WTC11 (cell line): Measurements from ENCODE around the gene ADIPOR2. TPM values are rescaled to one million over a fixed set of nuclear protein-coding genes. Genes with fewer than 3 reads are reported as not detected.
A peak's percentile ranks its signal among the peaks of the same experiment; 100 is the strongest.

ENCODE experiments used
- ATAC-seq: fragments of 200-7000 bp; cut with Tn5 transposase; 2 replicates; pipeline ENCODE4 v1.10.0; 2021; ENCODE audit warnings: mild to moderate bottlenecking, moderate library complexity
- CTCF ChIA-PET: fragments of 300-600 bp; sonication (Branson Sonifier 250); formaldehyde crosslinking; loops from one replicate; lab custom pipeline; 2021; ENCODE audit warnings: antibody characterized with exemption; lab: Charles Lee
- POLR2A ChIA-PET: fragments of 350-600 bp; sonication (Branson Sonifier 250); formaldehyde crosslinking; loops from one replicate; lab custom pipeline; 2021; ENCODE audit warnings: antibody characterized with exemption; lab: Charles Lee
- DNase-seq: peaks from one replicate; pipeline ENCODE4 v3.0.0; 2021; ENCODE audit warnings: low spot score
- H3K27ac Mint-ChIP-seq: 2 replicates; pipeline ENCODE4 v1.8.0; 2021; ENCODE audit warnings: mixed read lengths
- H3K27me3 Mint-ChIP-seq: 2 replicates; pipeline ENCODE4 v1.8.0; 2021; ENCODE audit warnings: low read depth, mild to moderate bottlenecking, moderate library complexity, mixed read lengths
- H3K36me3 Mint-ChIP-seq: 2 replicates; pipeline ENCODE4 v1.8.0; 2021; ENCODE audit warnings: mixed read lengths
- H3K4me1 Mint-ChIP-seq: 2 replicates; pipeline ENCODE4 v1.8.0; 2022; ENCODE audit warnings: mixed read lengths
- H3K4me3 Mint-ChIP-seq: 2 replicates; pipeline ENCODE4 v1.8.0; 2021; ENCODE audit warnings: mild to moderate bottlenecking, moderate library complexity, mixed read lengths
- H3K9me3 Mint-ChIP-seq: 2 replicates; pipeline ENCODE4 v1.8.0; 2021; ENCODE audit warnings: mixed read lengths
- CBFB ChIP-seq: sonication (generic); formaldehyde crosslinking; IDR thresholded peaks from 2 replicates; pipeline ENCODE4 v1.8.1; 2022; ENCODE audit warnings: mild to moderate bottlenecking, low read depth, missing genetic modification reagents
- GABPB1 ChIP-seq: sonication (generic); formaldehyde crosslinking; IDR thresholded peaks from 2 replicates; pipeline ENCODE4 v1.8.1; 2023; ENCODE audit warnings: mild to moderate bottlenecking, missing genetic modification reagents
- JUN ChIP-seq: sonication (generic); formaldehyde crosslinking; IDR thresholded peaks from 2 replicates; pipeline ENCODE4 v1.8.0; 2023; ENCODE audit warnings: mild to moderate bottlenecking, missing genetic modification reagents
- NFATC4 ChIP-seq: fragments of 250-450 bp; sonication (Bioruptor Pico); IDR thresholded peaks from 2 replicates; pipeline ENCODE4 v1.9.0; 2021; ENCODE audit warnings: mild to moderate bottlenecking
- PRRX2 ChIP-seq: fragments of 250-450 bp; sonication (Bioruptor Pico); IDR thresholded peaks from 2 replicates; pipeline ENCODE4 v1.8.0; 2021; ENCODE audit warnings: mild to moderate bottlenecking
- RORB ChIP-seq: fragments of 250-450 bp; sonication (Bioruptor Pico); IDR thresholded peaks from 2 replicates; pipeline ENCODE4 v1.9.0; 2021; ENCODE audit warnings: mild to moderate bottlenecking
- TCF7 ChIP-seq: sonication (generic); formaldehyde crosslinking; IDR thresholded peaks from 2 replicates; pipeline ENCODE4 v1.8.0; 2022; ENCODE audit warnings: mild to moderate bottlenecking, low read depth, missing genetic modification reagents, moderate library complexity
- TEAD1 ChIP-seq: sonication (generic); formaldehyde crosslinking; IDR thresholded peaks from 2 replicates; pipeline ENCODE4 v1.8.0; 2022; ENCODE audit warnings: mild to moderate bottlenecking, missing genetic modification reagents
- TEAD4 ChIP-seq: sonication (generic); formaldehyde crosslinking; IDR thresholded peaks from 2 replicates; pipeline ENCODE4 v1.8.0; 2022; ENCODE audit warnings: mild to moderate bottlenecking, missing genetic modification reagents
- ZNF121 ChIP-seq: sonication (generic); formaldehyde crosslinking; IDR thresholded peaks from 2 replicates; pipeline ENCODE4 v1.8.0; 2023; ENCODE audit warnings: missing genetic modification reagents
- ZNF138 ChIP-seq: sonication (generic); formaldehyde crosslinking; conservative IDR thresholded peaks from 2 replicates; pipeline ENCODE4 v1.8.1; 2022; ENCODE audit warnings: mild to moderate bottlenecking, moderate library complexity, missing genetic modification reagents
- ZNF317 ChIP-seq: sonication (generic); formaldehyde crosslinking; IDR thresholded peaks from 2 replicates; pipeline ENCODE4 v1.8.1; 2023; ENCODE audit warnings: low read depth, mild to moderate bottlenecking, moderate library complexity, missing genetic modification reagents, borderline replicate concordance
- ZNF423 ChIP-seq: fragments of 250-450 bp; sonication (Bioruptor Pico); IDR thresholded peaks from 2 replicates; pipeline ENCODE4 v2.1.2; 2022; ENCODE audit warnings: mild to moderate bottlenecking, moderate library complexity
- total RNA-seq: library from RNA; stranded (reverse); gene quantifications from 3 replicates; pipeline ENCODE4 v1.2.3, GENCODE V29; 2021
- TF ChIP-seq, protein P1 (sequence below): sonication (generic); formaldehyde crosslinking; IDR thresholded peaks from 2 replicates; pipeline ENCODE4 v1.8.0; 2022; ENCODE audit warnings: mild to moderate bottlenecking, missing genetic modification reagents
- TF ChIP-seq, protein P2 (sequence below): sonication (generic); formaldehyde crosslinking; IDR thresholded peaks from 2 replicates; pipeline ENCODE4 v1.8.1; 2022; ENCODE audit warnings: mild to moderate bottlenecking, missing genetic modification reagents, moderate library complexity, borderline replicate concordance
- TF ChIP-seq, protein P3 (sequence below): sonication (generic); formaldehyde crosslinking; IDR thresholded peaks from 2 replicates; pipeline ENCODE4 v1.8.1; 2023; ENCODE audit warnings: mild to moderate bottlenecking, missing genetic modification reagents, moderate library complexity
- TF ChIP-seq, protein P4 (sequence below): sonication (generic); formaldehyde crosslinking; IDR thresholded peaks from 2 replicates; pipeline ENCODE4 v1.8.0; 2022; ENCODE audit warnings: mild to moderate bottlenecking, missing genetic modification reagents
- TF ChIP-seq, protein P5 (sequence below): sonication (generic); formaldehyde crosslinking; IDR thresholded peaks from 2 replicates; pipeline ENCODE4 v1.8.0; 2022; ENCODE audit warnings: mild to moderate bottlenecking, missing genetic modification reagents
- TF ChIP-seq, protein P6 (sequence below): sonication (generic); formaldehyde crosslinking; IDR thresholded peaks from 2 replicates; pipeline ENCODE4 v1.8.1; 2022; ENCODE audit warnings: missing genetic modification reagents, borderline replicate concordance

Gene ADIPOR2
- total RNA-seq, 1 experiment from 2014 or later = 38.4 TPM

DNA sequence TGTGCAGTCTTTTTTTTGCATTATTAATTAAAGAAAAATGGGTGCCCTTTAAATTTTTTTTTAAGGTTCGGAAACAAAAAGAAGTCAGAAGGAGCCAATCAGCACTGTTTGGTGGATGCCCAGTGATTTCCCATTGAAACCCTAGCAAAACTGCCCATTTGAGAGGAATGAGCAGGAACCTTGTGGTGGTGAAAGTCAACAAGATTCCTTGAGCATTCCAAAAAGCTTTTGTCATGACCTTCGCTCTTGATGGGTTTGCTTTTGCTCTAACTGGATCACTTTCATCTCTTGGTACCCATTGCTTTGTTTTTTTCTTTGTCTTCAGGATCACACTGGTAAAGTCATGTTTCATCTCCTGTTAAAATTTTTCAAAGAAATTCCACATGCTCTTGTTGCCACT, 54.1 kb downstream of the ADIPOR2 start:
- Mint-ChIP-seq H3K4me1 (peaks cover 32% of the 10 kb centered on the region), H3K36me3 (peaks cover 40% of the 10 kb centered on the region), H3K4me3 (no peak overlapping the region), H3K9me3 (peaks cover 29% of the 10 kb centered on the region)
- ATAC-seq (peak; percentile 60), DNase-seq (no peak)
- TF ChIP-seq PRRX2 = no peak
- TF ChIP-seq ZNF138 (CRISPR knock-in tag) = no peak
- TF ChIP-seq JUN (CRISPR knock-in tag) = no peak
- TF ChIP-seq RORB (CRISPR knock-in tag) = no peak
- TF ChIP-seq, all 79 proteins: peak for 0
- Mint-ChIP-seq H3K27ac (peak overlapping the region; percentile 39; the same call in 1 of the 2 replicates), H3K27me3 (no peaks in the 10 kb centered on the region)
- ChIA-PET POLR2A (no interaction called here), CTCF (interaction anchor here (1.0 kb wide), 1 partner anchor 47 kb away, joined by 4 read pairs; no protein-coding TSS in a partner anchor)

DNA sequence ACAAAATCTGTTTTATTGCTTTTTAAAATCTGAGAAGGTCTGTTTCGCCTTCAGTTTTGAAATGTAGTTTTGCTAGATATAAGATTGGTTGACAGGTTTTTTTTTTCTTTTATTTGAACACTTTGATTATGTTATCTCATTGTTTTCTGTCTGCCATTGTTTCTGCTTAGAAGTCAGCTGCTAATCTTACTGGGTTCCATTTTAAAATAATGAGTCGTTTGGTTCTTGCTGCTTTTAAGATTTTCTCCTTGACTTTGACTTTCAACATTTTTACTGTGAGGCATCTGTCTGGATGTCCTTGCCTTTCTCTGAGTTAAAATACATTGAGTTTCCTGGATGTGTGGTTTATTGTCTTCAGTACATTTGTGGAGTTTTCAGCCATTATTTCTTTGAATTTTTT, 56.7 kb downstream of the ADIPOR2 start:
- CTCF ChIA-PET = interaction anchor here (0.6 kb wide), 1 partner anchor 543 kb away, joined by 3 read pairs; no protein-coding TSS in a partner anchor
- peaks cover 40% of the 10 kb centered on the region for H3K36me3 Mint-ChIP-seq
- peaks cover 29% of the 10 kb centered on the region for H3K9me3 Mint-ChIP-seq
- no peaks in the 10 kb centered on the region for H3K27me3 Mint-ChIP-seq
- H3K4me1 Mint-ChIP-seq = peaks cover 10% of the 10 kb centered on the region
- ATAC-seq = no peak
- no peak for TF ChIP-seq CBFB (CRISPR knock-in tag)
- peak; percentile 94 for TF ChIP-seq ZNF317 (CRISPR knock-in tag)
- no peak for TF ChIP-seq TEAD4
- no peak for TF ChIP-seq ZNF423 (CRISPR knock-in tag)
- no peak for TF ChIP-seq TEAD1 (CRISPR knock-in tag)
- DNase-seq = no peak
- no peak overlapping the region for H3K27ac Mint-ChIP-seq
- POLR2A ChIA-PET = no interaction called here
- no peak overlapping the region for H3K4me3 Mint-ChIP-seq

DNA sequence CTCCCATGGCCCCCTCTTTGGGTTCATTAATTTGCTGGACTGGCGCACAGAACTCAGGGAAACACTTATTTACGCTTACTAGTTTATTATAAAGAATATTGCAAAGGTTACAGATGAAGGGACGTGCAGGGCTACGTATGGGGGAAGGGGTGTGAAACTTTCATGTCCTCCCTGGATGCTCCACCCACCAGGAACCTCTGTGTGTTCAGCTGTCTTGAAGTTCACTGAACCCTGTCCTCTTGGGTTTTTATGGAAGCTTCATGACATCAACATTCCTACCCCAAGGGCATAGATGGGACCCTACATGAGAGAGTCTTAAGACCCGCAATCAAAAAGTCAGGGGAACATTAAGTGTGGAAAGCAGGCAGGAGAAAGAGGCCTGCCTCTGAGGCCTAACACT, 58.1 kb downstream of the ADIPOR2 start:
- H3K4me3 Mint-ChIP-seq = no peak overlapping the region
- DNase-seq (no peak), ATAC-seq (no peak)
- H3K4me1 Mint-ChIP-seq = peaks cover 10% of the 10 kb centered on the region
- ChIA-PET POLR2A (no interaction called here), CTCF (no interaction called here)
- no peak overlapping the region for H3K27ac Mint-ChIP-seq
- H3K36me3 Mint-ChIP-seq = peaks cover 40% of the 10 kb centered on the region
- H3K9me3 Mint-ChIP-seq = peaks cover 29% of the 10 kb centered on the region
- H3K27me3 Mint-ChIP-seq = no peaks in the 10 kb centered on the region
- TF ChIP-seq CBFB (CRISPR knock-in tag) (no peak), GABPB1 (no peak), TEAD4 (no peak), TCF7 (CRISPR knock-in tag) (no peak), NFATC4 (no peak), ZNF423 (CRISPR knock-in tag) (no peak)
- TF ChIP-seq, protein P1, sequence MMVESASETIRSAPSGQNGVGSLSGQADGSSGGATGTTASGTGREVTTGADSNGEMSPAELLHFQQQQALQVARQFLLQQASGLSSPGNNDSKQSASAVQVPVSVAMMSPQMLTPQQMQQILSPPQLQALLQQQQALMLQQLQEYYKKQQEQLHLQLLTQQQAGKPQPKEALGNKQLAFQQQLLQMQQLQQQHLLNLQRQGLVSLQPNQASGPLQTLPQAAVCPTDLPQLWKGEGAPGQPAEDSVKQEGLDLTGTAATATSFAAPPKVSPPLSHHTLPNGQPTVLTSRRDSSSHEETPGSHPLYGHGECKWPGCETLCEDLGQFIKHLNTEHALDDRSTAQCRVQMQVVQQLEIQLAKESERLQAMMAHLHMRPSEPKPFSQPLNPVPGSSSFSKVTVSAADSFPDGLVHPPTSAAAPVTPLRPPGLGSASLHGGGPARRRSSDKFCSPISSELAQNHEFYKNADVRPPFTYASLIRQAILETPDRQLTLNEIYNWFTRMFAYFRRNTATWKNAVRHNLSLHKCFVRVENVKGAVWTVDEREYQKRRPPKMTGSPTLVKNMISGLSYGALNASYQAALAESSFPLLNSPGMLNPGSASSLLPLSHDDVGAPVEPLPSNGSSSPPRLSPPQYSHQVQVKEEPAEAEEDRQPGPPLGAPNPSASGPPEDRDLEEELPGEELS (CRISPR knock-in tag) = no peak
- TF ChIP-seq, protein P2, sequence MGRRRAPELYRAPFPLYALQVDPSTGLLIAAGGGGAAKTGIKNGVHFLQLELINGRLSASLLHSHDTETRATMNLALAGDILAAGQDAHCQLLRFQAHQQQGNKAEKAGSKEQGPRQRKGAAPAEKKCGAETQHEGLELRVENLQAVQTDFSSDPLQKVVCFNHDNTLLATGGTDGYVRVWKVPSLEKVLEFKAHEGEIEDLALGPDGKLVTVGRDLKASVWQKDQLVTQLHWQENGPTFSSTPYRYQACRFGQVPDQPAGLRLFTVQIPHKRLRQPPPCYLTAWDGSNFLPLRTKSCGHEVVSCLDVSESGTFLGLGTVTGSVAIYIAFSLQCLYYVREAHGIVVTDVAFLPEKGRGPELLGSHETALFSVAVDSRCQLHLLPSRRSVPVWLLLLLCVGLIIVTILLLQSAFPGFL = no peak
- TF ChIP-seq, protein P3, sequence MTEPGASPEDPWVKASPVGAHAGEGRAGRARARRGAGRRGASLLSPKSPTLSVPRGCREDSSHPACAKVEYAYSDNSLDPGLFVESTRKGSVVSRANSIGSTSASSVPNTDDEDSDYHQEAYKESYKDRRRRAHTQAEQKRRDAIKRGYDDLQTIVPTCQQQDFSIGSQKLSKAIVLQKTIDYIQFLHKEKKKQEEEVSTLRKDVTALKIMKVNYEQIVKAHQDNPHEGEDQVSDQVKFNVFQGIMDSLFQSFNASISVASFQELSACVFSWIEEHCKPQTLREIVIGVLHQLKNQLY = no peak
- TF ChIP-seq, protein P4, sequence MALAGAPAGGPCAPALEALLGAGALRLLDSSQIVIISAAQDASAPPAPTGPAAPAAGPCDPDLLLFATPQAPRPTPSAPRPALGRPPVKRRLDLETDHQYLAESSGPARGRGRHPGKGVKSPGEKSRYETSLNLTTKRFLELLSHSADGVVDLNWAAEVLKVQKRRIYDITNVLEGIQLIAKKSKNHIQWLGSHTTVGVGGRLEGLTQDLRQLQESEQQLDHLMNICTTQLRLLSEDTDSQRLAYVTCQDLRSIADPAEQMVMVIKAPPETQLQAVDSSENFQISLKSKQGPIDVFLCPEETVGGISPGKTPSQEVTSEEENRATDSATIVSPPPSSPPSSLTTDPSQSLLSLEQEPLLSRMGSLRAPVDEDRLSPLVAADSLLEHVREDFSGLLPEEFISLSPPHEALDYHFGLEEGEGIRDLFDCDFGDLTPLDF (CRISPR knock-in tag) = no peak

DNA sequence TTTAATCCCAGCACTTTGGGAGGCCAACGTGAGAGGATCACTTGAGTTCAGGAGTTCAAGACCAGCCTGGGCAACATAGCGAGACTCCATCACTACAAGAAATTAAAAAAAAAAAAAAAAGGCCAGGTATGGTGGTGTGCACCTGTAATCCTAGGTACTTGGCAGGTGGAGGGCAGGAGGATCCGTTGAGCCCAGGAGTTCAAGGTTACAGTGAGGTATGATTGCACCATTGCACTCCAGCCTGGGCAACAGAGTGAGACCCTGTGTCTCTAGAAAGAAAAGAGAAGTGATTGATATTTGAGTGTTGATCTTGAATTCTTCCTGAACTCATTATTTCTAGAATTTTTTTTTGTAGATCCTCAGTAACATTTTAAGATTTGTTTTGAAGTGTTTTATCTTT, 59.4 kb downstream of the ADIPOR2 start:
- Mint-ChIP-seq H3K27ac (no peak overlapping the region), H3K36me3 (peaks cover 42% of the 10 kb centered on the region), H3K4me3 (no peak overlapping the region), H3K4me1 (peaks cover 4% of the 10 kb centered on the region), H3K27me3 (no peaks in the 10 kb centered on the region), H3K9me3 (peaks cover 29% of the 10 kb centered on the region)
- ATAC-seq (no peak), DNase-seq (no peak)
- CTCF ChIA-PET = no interaction called here
- peak; percentile 81 for TF ChIP-seq ZNF121 (CRISPR knock-in tag)
- TF ChIP-seq TEAD4 = no peak
- TF ChIP-seq, protein P5, sequence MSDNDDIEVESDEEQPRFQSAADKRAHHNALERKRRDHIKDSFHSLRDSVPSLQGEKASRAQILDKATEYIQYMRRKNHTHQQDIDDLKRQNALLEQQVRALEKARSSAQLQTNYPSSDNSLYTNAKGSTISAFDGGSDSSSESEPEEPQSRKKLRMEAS (CRISPR knock-in tag) = no peak
- TF ChIP-seq, protein P6, sequence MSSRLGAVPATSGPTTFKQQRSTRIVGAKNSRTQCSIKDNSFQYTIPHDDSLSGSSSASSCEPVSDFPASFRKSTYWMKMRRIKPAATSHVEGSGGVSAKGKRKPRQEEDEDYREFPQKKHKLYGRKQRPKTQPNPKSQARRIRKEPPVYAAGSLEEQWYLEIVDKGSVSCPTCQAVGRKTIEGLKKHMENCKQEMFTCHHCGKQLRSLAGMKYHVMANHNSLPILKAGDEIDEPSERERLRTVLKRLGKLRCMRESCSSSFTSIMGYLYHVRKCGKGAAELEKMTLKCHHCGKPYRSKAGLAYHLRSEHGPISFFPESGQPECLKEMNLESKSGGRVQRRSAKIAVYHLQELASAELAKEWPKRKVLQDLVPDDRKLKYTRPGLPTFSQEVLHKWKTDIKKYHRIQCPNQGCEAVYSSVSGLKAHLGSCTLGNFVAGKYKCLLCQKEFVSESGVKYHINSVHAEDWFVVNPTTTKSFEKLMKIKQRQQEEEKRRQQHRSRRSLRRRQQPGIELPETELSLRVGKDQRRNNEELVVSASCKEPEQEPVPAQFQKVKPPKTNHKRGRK (CRISPR knock-in tag) = no peak
- POLR2A ChIA-PET = no interaction called here
